Transverse colon (tissue), 4 donors: ENCODE measurements around the gene EHD2.

Experiments used
- EP300 ChIP-seq: sonication (generic); formaldehyde crosslinking; IDR thresholded peaks from one replicate; pipeline ENCODE4 v1.6.1; 2017; ENCODE audit warnings: antibody characterized with exemption, low read depth
- POLR2AphosphoS5 ChIP-seq, 3 donors: sonication (generic); formaldehyde crosslinking; IDR thresholded peaks; one replicate each; pipeline ENCODE4 v1.6.1; 2016; ENCODE audit warnings: antibody characterized with exemption in 3 of 3
- TF ChIP-seq, protein P1 (sequence below), 5 experiments: fragments of 200-600 bp in 3 of 5; fragments of 450-650 bp in 2 of 5; sonication (generic) in 3 of 5; IDR thresholded peaks; 1 replicate in 2 of 5; 2 replicates in 3 of 5; pipeline ENCODE4 v1.5.1; 2016 to 2017; ENCODE audit warnings: antibody characterized with exemption in 5 of 5, inconsistent platforms in 3 of 5, mild to moderate bottlenecking in 2 of 5, moderate library complexity in 1 of 5

DNA sequence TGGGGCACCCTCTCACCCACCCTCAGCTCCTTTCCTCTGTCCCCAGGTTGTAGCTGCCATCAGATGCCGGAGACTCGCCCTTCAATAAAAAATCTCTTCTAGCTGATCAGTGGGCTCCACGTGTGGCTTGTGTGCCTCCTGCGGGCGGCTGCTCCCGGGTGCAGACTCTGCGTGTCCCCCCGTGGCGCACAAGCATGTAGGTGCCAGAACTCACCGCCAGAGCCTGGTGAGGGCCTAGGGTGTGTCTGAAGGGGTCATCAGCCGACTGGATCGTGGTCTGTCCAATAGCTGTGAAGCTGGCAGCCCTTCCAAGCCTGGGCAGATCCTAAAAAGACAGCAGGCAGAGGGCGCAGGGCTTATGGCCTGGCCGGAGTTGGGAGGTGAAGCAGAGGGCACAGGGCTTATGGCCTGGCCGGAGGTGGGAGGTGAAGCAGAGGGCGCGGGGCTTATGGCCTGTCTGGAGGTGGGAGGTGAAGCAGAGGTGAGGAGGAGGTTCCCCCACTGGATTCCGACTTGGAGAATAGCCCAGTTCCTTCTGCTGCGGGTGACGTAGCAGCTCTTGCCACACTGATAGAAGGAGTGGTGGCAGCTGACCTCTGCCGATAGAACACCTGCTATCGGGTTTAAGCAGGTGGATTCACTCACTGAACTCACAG, 43.9 kb downstream of the EHD2 start:
- TF ChIP-seq, protein P1, sequence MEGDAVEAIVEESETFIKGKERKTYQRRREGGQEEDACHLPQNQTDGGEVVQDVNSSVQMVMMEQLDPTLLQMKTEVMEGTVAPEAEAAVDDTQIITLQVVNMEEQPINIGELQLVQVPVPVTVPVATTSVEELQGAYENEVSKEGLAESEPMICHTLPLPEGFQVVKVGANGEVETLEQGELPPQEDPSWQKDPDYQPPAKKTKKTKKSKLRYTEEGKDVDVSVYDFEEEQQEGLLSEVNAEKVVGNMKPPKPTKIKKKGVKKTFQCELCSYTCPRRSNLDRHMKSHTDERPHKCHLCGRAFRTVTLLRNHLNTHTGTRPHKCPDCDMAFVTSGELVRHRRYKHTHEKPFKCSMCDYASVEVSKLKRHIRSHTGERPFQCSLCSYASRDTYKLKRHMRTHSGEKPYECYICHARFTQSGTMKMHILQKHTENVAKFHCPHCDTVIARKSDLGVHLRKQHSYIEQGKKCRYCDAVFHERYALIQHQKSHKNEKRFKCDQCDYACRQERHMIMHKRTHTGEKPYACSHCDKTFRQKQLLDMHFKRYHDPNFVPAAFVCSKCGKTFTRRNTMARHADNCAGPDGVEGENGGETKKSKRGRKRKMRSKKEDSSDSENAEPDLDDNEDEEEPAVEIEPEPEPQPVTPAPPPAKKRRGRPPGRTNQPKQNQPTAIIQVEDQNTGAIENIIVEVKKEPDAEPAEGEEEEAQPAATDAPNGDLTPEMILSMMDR (IDR thresholded peaks at IDR 0.05), result no peak
- TF ChIP-seq POLR2AphosphoS5 (IDR thresholded peaks at IDR 0.05), result no peak
- TF ChIP-seq EP300, result no peak
